Activated naive CD8-positive, alpha-beta T cell treated with anti-CD3 and anti-CD28 coated beads, Interleukin-2, amount 50 U/mL, for 24 hours (primary cell): ENCODE measurements around the gene KLK3.

Experiments
- ATAC-seq: fragments of 150-1000 bp; cut with Tn5 transposase; one replicate; pipeline ENCODE4 v1.10.0; 2021
- DNase-seq: peaks from one replicate; pipeline ENCODE4 v3.0.0; 2021
- H3K27ac Mint-ChIP-seq: one replicate; pipeline ENCODE4 v1.8.0; 2021; ENCODE audit warnings: mild to moderate bottlenecking, mixed read lengths
- H3K27me3 Mint-ChIP-seq: one replicate; pipeline ENCODE4 v1.8.0; 2021; ENCODE audit warnings: mixed read lengths
- H3K36me3 Mint-ChIP-seq: one replicate; pipeline ENCODE4 v1.8.0; 2021; ENCODE audit warnings: low read depth, mixed read lengths
- H3K4me1 Mint-ChIP-seq: one replicate; pipeline ENCODE4 v1.8.0; 2021; ENCODE audit warnings: mixed read lengths
- H3K4me3 Mint-ChIP-seq: one replicate; pipeline ENCODE4 v1.8.0; 2021; ENCODE audit warnings: mild to moderate bottlenecking, moderate library complexity, mixed read lengths
- H3K9me3 Mint-ChIP-seq: one replicate; pipeline ENCODE4 v1.8.0; 2021; ENCODE audit warnings: mixed read lengths

KLK3 gene

DNA sequence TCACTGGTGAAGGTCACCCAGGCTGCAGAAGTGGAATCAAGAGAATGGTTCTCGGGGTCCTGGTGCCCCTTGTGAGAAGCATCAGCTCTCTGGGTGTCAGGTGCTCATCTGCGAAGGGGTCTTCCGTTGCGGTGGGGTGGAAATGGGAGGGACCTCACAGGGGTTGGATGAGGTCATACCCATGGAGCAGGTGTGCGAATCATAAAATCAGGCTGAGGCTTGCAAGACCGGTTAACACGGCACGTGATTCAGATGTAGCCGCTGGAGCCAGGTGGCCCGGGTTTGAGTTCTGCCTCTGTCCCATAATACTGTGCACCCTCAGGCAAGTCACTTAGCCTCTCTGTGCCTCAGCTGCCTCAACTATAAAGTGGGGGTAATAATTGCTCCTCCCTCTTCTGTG, 17.4 kb upstream of the KLK3 start:
- H3K9me3 Mint-ChIP-seq, result peaks cover 4% of the 10 kb centered on the region
- H3K4me1 Mint-ChIP-seq, result peaks cover 9% of the 10 kb centered on the region
- H3K27me3 Mint-ChIP-seq, result peaks cover 42% of the 10 kb centered on the region
- no peak overlapping the region for H3K27ac Mint-ChIP-seq
- DNase-seq (no peak), ATAC-seq (no peak)
- H3K36me3 Mint-ChIP-seq, result no peaks in the 10 kb centered on the region
- H3K4me3 Mint-ChIP-seq, result no peak overlapping the region

- ATAC-seq, result no peak
- peaks cover 9% of the 10 kb centered on the region for H3K4me1 Mint-ChIP-seq
Measured at GRCh38 chr19:50838239-50838638, 16.5 kb upstream of the KLK3 start.

GRCh38 chr19:50839712-50840655, 14.7 kb upstream of the KLK3 start:
- H3K27me3 Mint-ChIP-seq, result peaks cover 36% of the 10 kb centered on the region
- no peaks in the 10 kb centered on the region for H3K36me3 Mint-ChIP-seq
- H3K9me3 Mint-ChIP-seq, result peaks cover 15% of the 10 kb centered on the region
- no peak for ATAC-seq
- H3K4me1 Mint-ChIP-seq, result peaks cover 9% of the 10 kb centered on the region
- H3K4me3 Mint-ChIP-seq, result no peak overlapping the region
- DNase-seq, result no peak
- H3K27ac Mint-ChIP-seq, result no peak overlapping the region

More at GRCh38 chr19:50838239-50838638, 16.5 kb upstream of the KLK3 start:
- Mint-ChIP-seq H3K27ac (no peak overlapping the region), H3K36me3 (no peaks in the 10 kb centered on the region), H3K27me3 (peaks cover 36% of the 10 kb centered on the region), H3K9me3 (peaks cover 10% of the 10 kb centered on the region), H3K4me3 (no peak overlapping the region)
- DNase-seq, result no peak

DNA sequence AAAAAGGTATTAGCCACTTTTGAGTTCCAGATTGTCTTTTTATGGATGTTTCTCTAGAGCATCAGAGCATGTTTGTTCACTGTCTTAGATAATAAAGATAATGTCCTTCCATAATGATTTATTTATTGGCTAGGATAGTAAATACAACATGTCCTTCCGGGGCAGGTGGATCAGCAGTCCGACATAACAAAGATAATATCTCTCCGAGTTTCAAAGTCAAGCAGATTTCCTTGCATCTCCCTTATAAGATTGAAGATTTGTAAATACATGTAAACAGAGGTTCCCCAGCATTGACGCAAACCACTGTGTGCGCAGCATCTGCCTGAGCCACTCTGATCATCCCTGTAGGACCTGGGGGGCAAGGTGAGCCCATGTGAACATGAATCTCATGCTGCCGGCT, 12.6 kb upstream of the KLK3 start:
- Mint-ChIP-seq H3K4me3 (no peak overlapping the region), H3K27me3 (peaks cover 25% of the 10 kb centered on the region)
- ATAC-seq, result no peak

DNA sequence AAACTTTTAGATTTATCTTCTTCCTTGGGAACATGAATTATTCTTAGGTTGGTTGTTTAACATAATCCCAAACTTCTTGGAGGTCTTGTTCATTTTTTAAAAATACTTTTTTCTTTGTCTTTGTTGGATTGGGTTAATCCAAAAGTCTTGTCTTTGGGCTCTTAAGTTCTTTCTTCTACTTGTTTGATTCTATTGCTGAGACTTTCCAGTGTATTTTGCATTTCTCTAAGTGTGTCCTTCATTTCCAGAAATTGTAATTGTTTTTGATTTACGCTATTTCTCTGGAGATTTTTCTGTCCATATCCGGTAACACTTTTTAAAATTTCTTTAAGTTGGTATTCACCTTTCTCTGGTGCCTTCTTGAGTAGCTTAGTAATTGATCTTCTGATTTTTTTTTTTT, 11.5 kb upstream of the KLK3 start:
- no peaks in the 10 kb centered on the region for H3K4me1 Mint-ChIP-seq
- H3K36me3 Mint-ChIP-seq, result no peaks in the 10 kb centered on the region
- peaks cover 18% of the 10 kb centered on the region for H3K27me3 Mint-ChIP-seq
- DNase-seq (no peak), ATAC-seq (no peak)
- no peak overlapping the region for H3K4me3 Mint-ChIP-seq
- no peak overlapping the region for H3K27ac Mint-ChIP-seq
- peaks cover 15% of the 10 kb centered on the region for H3K9me3 Mint-ChIP-seq

More for the DNA sequence above, 12.6 kb upstream of the KLK3 start:
- Mint-ChIP-seq H3K27ac (no peak overlapping the region), H3K36me3 (no peaks in the 10 kb centered on the region), H3K9me3 (peaks cover 15% of the 10 kb centered on the region), H3K4me1 (peaks cover 1% of the 10 kb centered on the region)
- DNase-seq, result no peak

DNA sequence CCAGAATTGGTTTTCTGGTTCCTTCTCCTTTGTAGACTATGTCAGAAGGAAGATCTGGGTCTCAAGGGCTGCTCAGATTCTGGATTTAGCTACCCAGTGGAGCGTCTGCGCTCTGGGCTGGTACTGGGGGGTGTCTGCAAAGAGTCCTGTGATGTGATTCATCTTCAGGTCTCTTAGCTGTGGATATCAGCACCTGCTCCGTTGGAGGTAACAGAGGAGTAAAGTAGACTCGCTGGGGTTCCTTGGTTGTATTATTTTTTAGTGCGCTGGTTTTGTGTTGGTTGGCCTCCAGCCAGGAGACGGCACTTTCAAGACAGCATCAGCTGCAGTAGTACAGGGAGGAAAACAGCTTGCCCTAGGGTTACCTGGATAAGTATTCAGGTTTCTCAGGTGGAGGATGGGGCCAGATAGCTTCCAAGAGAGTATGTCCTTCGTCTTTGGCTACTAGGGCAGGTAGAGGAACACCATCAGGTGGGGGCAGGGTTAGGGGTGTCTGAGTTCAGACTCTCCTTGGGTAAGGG, 11.0 kb upstream of the KLK3 start:
- H3K36me3 Mint-ChIP-seq, result no peaks in the 10 kb centered on the region
- H3K4me1 Mint-ChIP-seq, result no peaks in the 10 kb centered on the region
- no peak for ATAC-seq
- peaks cover 15% of the 10 kb centered on the region for H3K9me3 Mint-ChIP-seq
- H3K27ac Mint-ChIP-seq, result no peak overlapping the region
- H3K27me3 Mint-ChIP-seq, result peaks cover 21% of the 10 kb centered on the region
- no peak overlapping the region for H3K4me3 Mint-ChIP-seq
- DNase-seq, result no peak

- H3K27ac Mint-ChIP-seq, result no peak overlapping the region
Measured at GRCh38 chr19:50844296-50844935, 10.3 kb upstream of the KLK3 start.

DNA sequence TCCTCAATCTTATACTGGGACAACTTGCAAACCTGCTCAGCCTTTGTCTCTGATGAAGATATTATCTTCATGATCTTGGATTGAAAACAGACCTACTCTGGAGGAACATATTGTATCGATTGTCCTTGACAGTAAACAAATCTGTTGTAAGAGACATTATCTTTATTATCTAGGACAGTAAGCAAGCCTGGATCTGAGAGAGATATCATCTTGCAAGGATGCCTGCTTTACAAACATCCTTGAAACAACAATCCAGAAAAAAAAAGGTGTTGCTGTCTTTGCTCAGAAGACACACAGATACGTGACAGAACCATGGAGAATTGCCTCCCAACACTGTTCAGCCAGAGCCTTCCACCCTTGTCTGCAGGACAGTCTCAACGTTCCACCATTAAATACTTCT, 4.0 kb upstream of the KLK3 start:
- no peak for ATAC-seq
- H3K4me3 Mint-ChIP-seq, result no peak overlapping the region
- no peak for DNase-seq
- no peak overlapping the region for H3K27ac Mint-ChIP-seq
- peaks cover 42% of the 10 kb centered on the region for H3K27me3 Mint-ChIP-seq
- H3K36me3 Mint-ChIP-seq, result no peaks in the 10 kb centered on the region
- H3K4me1 Mint-ChIP-seq, result no peaks in the 10 kb centered on the region
- no peaks in the 10 kb centered on the region for H3K9me3 Mint-ChIP-seq

More at GRCh38 chr19:50844296-50844935, 10.3 kb upstream of the KLK3 start:
- no peak overlapping the region for H3K4me3 Mint-ChIP-seq
- H3K36me3 Mint-ChIP-seq, result no peaks in the 10 kb centered on the region
- no peak for DNase-seq
- peaks cover 15% of the 10 kb centered on the region for H3K9me3 Mint-ChIP-seq
- no peak for ATAC-seq
- H3K27me3 Mint-ChIP-seq, result peaks cover 23% of the 10 kb centered on the region
- no peaks in the 10 kb centered on the region for H3K4me1 Mint-ChIP-seq

DNA sequence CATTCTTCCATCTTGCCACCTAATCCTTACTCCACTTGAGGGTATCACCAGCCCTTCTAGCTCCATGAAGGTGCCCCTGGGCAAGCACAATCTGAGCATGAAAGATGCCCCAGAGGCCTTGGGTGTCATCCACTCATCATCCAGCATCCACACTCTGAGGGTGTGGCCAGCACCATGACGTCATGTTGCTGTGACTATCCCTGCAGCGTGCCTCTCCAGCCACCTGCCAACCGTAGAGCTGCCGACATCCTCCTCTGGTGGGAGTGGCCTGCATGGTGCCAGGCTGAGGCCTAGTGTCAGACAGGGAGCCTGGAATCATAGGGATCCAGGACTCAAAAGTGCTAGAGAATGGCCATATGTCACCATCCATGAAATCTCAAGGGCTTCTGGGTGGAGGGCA, 3.1 kb upstream of the KLK3 start:
- H3K9me3 Mint-ChIP-seq, result no peaks in the 10 kb centered on the region
- H3K27ac Mint-ChIP-seq, result no peak overlapping the region
- H3K4me1 Mint-ChIP-seq, result no peaks in the 10 kb centered on the region
- H3K4me3 Mint-ChIP-seq, result no peak overlapping the region
- peaks cover 46% of the 10 kb centered on the region for H3K27me3 Mint-ChIP-seq
- no peaks in the 10 kb centered on the region for H3K36me3 Mint-ChIP-seq
- no peak for ATAC-seq
- no peak for DNase-seq

- peaks cover 8% of the 10 kb centered on the region for H3K9me3 Mint-ChIP-seq
- H3K27me3 Mint-ChIP-seq, result peaks cover 65% of the 10 kb centered on the region
- H3K36me3 Mint-ChIP-seq, result no peaks in the 10 kb centered on the region
- no peak for DNase-seq
- ATAC-seq, result no peak
- H3K4me3 Mint-ChIP-seq, result no peak overlapping the region
- no peak overlapping the region for H3K27ac Mint-ChIP-seq
- H3K4me1 Mint-ChIP-seq, result no peaks in the 10 kb centered on the region
Measured at GRCh38 chr19:50857366-50857765, 2.7 kb downstream of the KLK3 start.

DNA sequence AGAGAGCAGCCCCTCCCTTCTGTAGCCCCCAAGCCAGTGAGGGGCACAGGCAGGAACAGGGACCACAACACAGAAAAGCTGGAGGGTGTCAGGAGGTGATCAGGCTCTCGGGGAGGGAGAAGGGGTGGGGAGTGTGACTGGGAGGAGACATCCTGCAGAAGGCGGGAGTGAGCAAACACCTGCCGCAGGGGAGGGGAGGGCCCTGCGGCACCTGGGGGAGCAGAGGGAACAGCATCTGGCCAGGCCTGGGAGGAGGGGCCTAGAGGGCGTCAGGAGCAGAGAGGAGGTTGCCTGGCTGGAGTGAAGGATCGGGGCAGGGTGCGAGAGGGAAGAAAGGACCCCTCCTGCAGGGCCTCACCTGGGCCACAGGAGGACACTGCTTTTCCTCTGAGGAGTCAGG, 4.2 kb downstream of the KLK3 start:
- no peak overlapping the region for H3K27ac Mint-ChIP-seq
- H3K4me3 Mint-ChIP-seq, result no peak overlapping the region
- DNase-seq (no peak), ATAC-seq (no peak)
- peaks cover 8% of the 10 kb centered on the region for H3K9me3 Mint-ChIP-seq
- H3K4me1 Mint-ChIP-seq, result no peaks in the 10 kb centered on the region
- no peaks in the 10 kb centered on the region for H3K36me3 Mint-ChIP-seq
- H3K27me3 Mint-ChIP-seq, result peaks cover 66% of the 10 kb centered on the region

GRCh38 chr19:50859849-50860248, 5.1 kb downstream of the KLK3 start:
- peaks cover 63% of the 10 kb centered on the region for H3K27me3 Mint-ChIP-seq
- H3K27ac Mint-ChIP-seq, result no peak overlapping the region
- ATAC-seq (no peak), DNase-seq (no peak)
- H3K36me3 Mint-ChIP-seq, result no peaks in the 10 kb centered on the region
- no peak overlapping the region for H3K4me3 Mint-ChIP-seq
- H3K9me3 Mint-ChIP-seq, result peaks cover 8% of the 10 kb centered on the region
- H3K4me1 Mint-ChIP-seq, result no peaks in the 10 kb centered on the region

DNA sequence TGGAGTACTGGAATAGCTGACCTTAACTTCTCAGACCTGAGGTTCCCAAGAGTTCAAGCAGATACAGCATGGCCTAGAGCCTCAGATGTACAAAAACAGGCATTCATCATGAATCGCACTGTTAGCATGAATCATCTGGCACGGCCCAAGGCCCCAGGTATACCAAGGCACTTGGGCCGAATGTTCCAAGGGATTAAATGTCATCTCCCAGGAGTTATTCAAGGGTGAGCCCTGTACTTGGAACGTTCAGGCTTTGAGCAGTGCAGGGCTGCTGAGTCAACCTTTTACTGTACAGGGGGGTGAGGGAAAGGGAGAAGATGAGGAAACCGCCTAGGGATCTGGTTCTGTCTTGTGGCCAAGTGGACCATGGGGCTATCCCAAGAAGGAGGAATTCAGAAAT, 6.3 kb downstream of the KLK3 start:
- H3K36me3 Mint-ChIP-seq, result no peaks in the 10 kb centered on the region
- DNase-seq (no peak), ATAC-seq (no peak)
- no peak overlapping the region for H3K27ac Mint-ChIP-seq
- H3K4me1 Mint-ChIP-seq, result no peaks in the 10 kb centered on the region
- peaks cover 57% of the 10 kb centered on the region for H3K27me3 Mint-ChIP-seq
- H3K4me3 Mint-ChIP-seq, result no peak overlapping the region
- H3K9me3 Mint-ChIP-seq, result peaks cover 8% of the 10 kb centered on the region

DNA sequence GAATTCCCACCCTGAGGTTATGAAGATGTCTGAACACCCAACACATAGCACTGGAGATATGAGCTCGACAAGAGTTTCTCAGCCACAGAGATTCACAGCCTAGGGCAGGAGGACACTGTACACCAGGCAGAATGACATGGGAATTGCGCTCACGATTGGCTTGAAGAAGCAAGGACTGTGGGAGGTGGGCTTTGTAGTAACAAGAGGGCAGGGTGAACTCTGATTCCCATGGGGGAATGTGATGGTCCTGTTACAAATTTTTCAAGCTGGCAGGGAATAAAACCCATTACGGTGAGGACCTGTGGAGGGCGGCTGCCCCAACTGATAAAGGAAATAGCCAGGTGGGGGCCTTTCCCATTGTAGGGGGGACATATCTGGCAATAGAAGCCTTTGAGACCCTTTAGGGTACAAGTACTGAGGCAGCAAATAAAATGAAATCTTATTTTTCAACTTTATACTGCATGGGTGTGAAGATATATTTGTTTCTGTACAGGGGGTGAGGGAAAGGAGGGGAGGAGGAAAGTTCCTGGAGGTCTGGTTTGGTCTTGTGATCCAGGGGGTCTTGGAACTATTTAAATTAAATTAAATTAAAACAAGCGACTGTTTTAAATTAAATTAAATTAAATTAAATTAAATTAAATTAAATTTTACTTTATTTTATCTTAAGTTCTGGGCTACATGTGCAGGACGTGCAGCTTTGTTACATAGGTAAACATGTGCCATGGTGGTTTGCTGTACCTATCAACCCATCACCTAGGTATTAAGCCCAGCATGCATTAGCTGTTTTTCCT, 7.0 kb downstream of the KLK3 start:
- Mint-ChIP-seq H3K27ac (no peak overlapping the region), H3K27me3 (peaks cover 60% of the 10 kb centered on the region), H3K4me3 (no peak overlapping the region), H3K9me3 (peaks cover 8% of the 10 kb centered on the region), H3K36me3 (no peaks in the 10 kb centered on the region), H3K4me1 (no peaks in the 10 kb centered on the region)
- no peak for DNase-seq
- ATAC-seq, result no peak
